Measurements from ENCODE around the gene RAB31. TPM values are rescaled to one million over a fixed set of nuclear protein-coding genes. Genes with fewer than 3 reads are reported as not detected.
"Not testable (repeated sequence)": the region's sequence is repeated elsewhere in the genome, so short reads cannot be mapped to it uniquely, and the experiment has no call there.

Gene RAB31
- total RNA-seq = 1 to 10 TPM; 1.7 to 6.9 TPM

GRCh38 chr18:9708057-9708433, at the start of gene RAB31:
RAB31 (plus strand) TSS chr18:9708301; CDS start chr18:9708406, 105 bp downstream.
- peaks cover 46 to 78% of the 10 kb centered on the region in 2 donors for H3K27me3 Mint-ChIP-seq
- H3K9me3 Mint-ChIP-seq = no peaks in the 10 kb centered on the region
- peak within 1 kb of the TSS in 1 of 2 donors; percentile 41 for H3K27ac Mint-ChIP-seq
- H3K4me3 Mint-ChIP-seq = peak within 1 kb of the TSS; percentile 86
- ATAC-seq = peak; percentile 61 to 74
- H3K36me3 Mint-ChIP-seq = no peaks in the 10 kb centered on the region
- peak; percentile 67 for DNase-seq (ENCODE audit: low spot score)
- H3K4me1 Mint-ChIP-seq (ENCODE audit: low read depth in 2 of 2) = peaks cover 28 to 42% of the 10 kb centered on the region in 2 donors

DNA sequence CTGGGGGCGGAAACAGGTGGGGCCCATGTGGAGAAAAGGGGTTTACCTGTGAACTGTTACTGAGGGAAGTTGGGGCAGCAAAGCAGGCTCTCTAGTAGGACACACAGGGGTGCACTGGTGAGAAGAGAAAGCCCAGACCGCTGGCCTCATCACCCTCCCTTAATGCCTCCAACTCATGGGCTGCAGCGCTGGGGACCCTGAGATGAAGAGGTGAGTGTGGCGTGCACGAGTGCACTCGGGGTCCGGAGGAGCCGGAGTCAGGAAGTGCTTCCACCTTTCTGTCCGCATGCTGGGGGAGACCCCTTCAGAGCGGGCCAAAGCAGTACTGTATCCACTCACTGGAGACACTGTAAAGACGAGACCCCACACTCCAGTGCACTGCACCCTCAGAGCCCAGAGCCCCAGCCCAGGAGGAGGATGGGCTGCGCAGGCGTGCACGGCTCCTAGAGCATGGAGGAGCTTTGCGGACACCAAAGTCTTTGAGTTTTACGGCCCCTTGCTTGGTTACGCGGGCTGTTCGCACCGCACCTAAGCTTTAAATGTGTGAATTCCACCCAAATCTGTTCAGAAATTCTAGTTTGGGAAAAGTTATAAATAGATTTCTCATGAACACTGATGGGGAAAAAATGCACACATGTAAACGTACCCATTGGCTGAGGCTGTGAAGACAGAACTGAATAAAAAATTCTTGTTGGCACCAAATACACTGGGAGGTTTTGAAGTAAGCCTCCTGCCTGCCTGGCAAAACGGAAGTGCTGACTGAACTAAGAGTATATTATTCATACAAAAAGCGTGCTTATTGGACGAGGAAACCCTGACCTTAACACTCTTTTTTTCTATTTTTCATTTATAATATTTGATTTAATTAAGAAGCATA, 48.4 kb upstream of the RAB31 start:
- DNase-seq (ENCODE audit: low spot score) (no peak), ATAC-seq (no peak)
- Mint-ChIP-seq H3K27me3 (peaks cover 2 to 6% of the 10 kb centered on the region in 2 donors), H3K4me3 (no peak overlapping the region), H3K36me3 (no peaks in the 10 kb centered on the region), H3K27ac (no peak overlapping the region), H3K4me1 (ENCODE audit: low read depth in 2 of 2) (no peaks in the 10 kb centered on the region), H3K9me3 (no peaks in the 10 kb centered on the region)

GRCh38 chr18:9661564-9661963, 46.5 kb upstream of the RAB31 start:
- Mint-ChIP-seq H3K27ac (no peak overlapping the region), H3K9me3 (no peaks in the 10 kb centered on the region), H3K4me3 (no peak overlapping the region), H3K4me1 (ENCODE audit: low read depth in 2 of 2) (no peaks in the 10 kb centered on the region), H3K36me3 (no peaks in the 10 kb centered on the region), H3K27me3 (peaks cover 0 to 6% of the 10 kb centered on the region in 2 donors)
- DNase-seq (ENCODE audit: low spot score) (no peak), ATAC-seq (no peak)

- Mint-ChIP-seq H3K9me3 (no peaks in the 10 kb centered on the region), H3K27ac (no peak overlapping the region), H3K4me1 (ENCODE audit: low read depth in 2 of 2) (no peaks in the 10 kb centered on the region), H3K36me3 (no peaks in the 10 kb centered on the region), H3K4me3 (no peak overlapping the region), H3K27me3 (peaks cover 0 to 6% of the 10 kb centered on the region in 2 donors)
- DNase-seq (ENCODE audit: low spot score) = no peak
- ATAC-seq = no peak
Measured at GRCh38 chr18:9663377-9663776, 44.7 kb upstream of the RAB31 start.

DNA sequence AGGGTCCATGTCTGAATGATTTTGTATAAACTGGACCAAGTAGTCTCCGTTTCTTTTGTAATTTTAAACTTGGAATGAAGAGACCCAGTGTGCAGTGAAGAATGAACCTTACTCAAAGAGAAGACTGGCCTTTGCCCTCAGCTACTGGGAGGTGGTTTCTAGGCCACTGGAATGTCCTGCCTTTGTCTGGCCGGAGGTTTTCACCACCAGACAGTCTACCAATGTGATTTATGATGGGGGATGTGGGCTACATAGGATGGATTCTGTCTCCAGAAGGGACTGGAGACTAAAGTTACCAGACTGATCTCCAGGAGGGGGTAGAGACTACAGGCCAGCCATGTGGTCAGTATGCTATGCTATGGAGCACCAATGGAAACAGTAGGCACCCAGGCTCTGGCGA, 42.8 kb upstream of the RAB31 start:
- Mint-ChIP-seq H3K4me1 (ENCODE audit: low read depth in 2 of 2) (no peaks in the 10 kb centered on the region), H3K27me3 (peaks cover 0 to 6% of the 10 kb centered on the region in 2 donors), H3K4me3 (no peak overlapping the region), H3K27ac (no peak overlapping the region), H3K9me3 (no peaks in the 10 kb centered on the region), H3K36me3 (no peaks in the 10 kb centered on the region)
- no peak for DNase-seq (ENCODE audit: low spot score)
- ATAC-seq = no peak

DNA sequence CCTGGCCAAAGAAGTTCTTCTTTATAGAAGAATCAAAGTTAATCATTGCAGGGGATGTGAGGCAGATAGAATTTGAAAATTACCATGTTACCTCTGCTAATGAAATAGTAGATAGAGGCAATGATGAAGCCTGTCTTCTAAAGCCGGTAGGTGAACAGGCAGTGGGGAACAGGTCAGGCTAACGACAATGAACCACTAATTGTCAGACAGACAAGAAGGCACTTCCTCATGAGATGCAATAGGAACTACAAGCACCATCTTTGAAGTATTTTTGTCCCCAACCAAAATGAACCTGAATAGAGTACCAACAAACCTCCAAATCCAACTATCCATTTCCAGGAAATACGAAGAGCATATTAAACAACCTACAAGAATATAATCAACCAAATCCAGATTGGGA, 41.6 kb upstream of the RAB31 start:
- Mint-ChIP-seq H3K27me3 (no peaks in the 10 kb centered on the region), H3K27ac (no peak overlapping the region), H3K36me3 (no peaks in the 10 kb centered on the region), H3K9me3 (no peaks in the 10 kb centered on the region), H3K4me1 (ENCODE audit: low read depth in 2 of 2) (no peaks in the 10 kb centered on the region), H3K4me3 (no peak overlapping the region)
- DNase-seq (ENCODE audit: low spot score) = no peak
- ATAC-seq = no peak

GRCh38 chr18:9669016-9669415, 39.1 kb upstream of the RAB31 start:
- Mint-ChIP-seq H3K27me3 (peaks cover 0 to 2% of the 10 kb centered on the region in 2 donors), H3K36me3 (no peaks in the 10 kb centered on the region), H3K4me3 (no peak overlapping the region), H3K9me3 (no peaks in the 10 kb centered on the region), H3K27ac (no peak overlapping the region), H3K4me1 (ENCODE audit: low read depth in 2 of 2) (peaks cover 0 to 5% of the 10 kb centered on the region in 2 donors)
- DNase-seq (ENCODE audit: low spot score) = no peak
- ATAC-seq = no peak

- no peak overlapping the region for H3K4me3 Mint-ChIP-seq
- DNase-seq (ENCODE audit: low spot score) (no peak), ATAC-seq (no peak)
- no peaks in the 10 kb centered on the region for H3K36me3 Mint-ChIP-seq
- no peaks in the 10 kb centered on the region for H3K9me3 Mint-ChIP-seq
- H3K4me1 Mint-ChIP-seq (ENCODE audit: low read depth in 2 of 2) = peaks cover 0 to 5% of the 10 kb centered on the region in 2 donors
- H3K27ac Mint-ChIP-seq = no peak overlapping the region
- H3K27me3 Mint-ChIP-seq = peaks cover 14% of the 10 kb centered on the region in 2 donors
Measured at GRCh38 chr18:9671214-9671613, 36.9 kb upstream of the RAB31 start.

- peaks cover 0 to 5% of the 10 kb centered on the region in 2 donors for H3K4me1 Mint-ChIP-seq (ENCODE audit: low read depth in 2 of 2)
- DNase-seq (ENCODE audit: low spot score) (no peak), ATAC-seq (peak in 1 of 2 donors; percentile 56)
- no peak overlapping the region for H3K4me3 Mint-ChIP-seq
- H3K36me3 Mint-ChIP-seq = no peaks in the 10 kb centered on the region
- no peaks in the 10 kb centered on the region for H3K9me3 Mint-ChIP-seq
- H3K27me3 Mint-ChIP-seq = peaks cover 14% of the 10 kb centered on the region in 2 donors
- H3K27ac Mint-ChIP-seq = no peak overlapping the region
Measured at GRCh38 chr18:9673296-9674251, 34.5 kb upstream of the RAB31 start.

- not testable (repeated sequence) for H3K9me3 Mint-ChIP-seq; H3K4me1 Mint-ChIP-seq (ENCODE audit: low read depth in 2 of 2); H3K36me3 Mint-ChIP-seq; H3K4me3 Mint-ChIP-seq; H3K27ac Mint-ChIP-seq; DNase-seq (ENCODE audit: low spot score); ATAC-seq
- peaks cover 16 to 21% of the 10 kb centered on the region in 2 donors for H3K27me3 Mint-ChIP-seq
Measured at GRCh38 chr18:9678216-9678615, 29.9 kb upstream of the RAB31 start.

DNA sequence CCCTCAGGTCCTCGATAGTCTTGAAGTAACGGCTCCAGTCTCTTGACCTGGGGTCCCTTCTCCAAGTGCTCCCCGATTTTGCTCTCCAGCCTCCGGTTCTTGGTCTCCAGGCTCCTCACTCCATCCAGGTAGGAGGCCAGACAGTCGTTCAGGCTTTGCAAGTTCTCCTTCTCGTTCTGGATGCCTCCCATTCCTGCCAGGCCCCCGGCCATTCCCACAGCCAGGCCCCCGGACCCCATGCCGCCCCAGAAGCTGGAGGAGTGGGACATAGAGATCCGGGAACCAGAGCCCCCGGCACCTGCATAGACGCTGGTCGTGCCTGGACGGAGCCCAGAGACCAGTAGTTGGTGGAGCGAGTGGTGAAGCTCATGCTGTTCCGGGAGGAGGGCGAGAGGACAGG, 29.0 kb upstream of the RAB31 start:
- no peak for DNase-seq (ENCODE audit: low spot score)
- no peaks in the 10 kb centered on the region for H3K36me3 Mint-ChIP-seq
- no peak for ATAC-seq
- H3K27me3 Mint-ChIP-seq = peaks cover 22 to 25% of the 10 kb centered on the region in 2 donors
- no peaks in the 10 kb centered on the region for H3K9me3 Mint-ChIP-seq
- no peaks in the 10 kb centered on the region for H3K4me1 Mint-ChIP-seq (ENCODE audit: low read depth in 2 of 2)
- no peak overlapping the region for H3K27ac Mint-ChIP-seq
- no peak overlapping the region for H3K4me3 Mint-ChIP-seq

GRCh38 chr18:9681217-9681616, 26.9 kb upstream of the RAB31 start:
- ATAC-seq (no peak), DNase-seq (ENCODE audit: low spot score) (no peak)
- peaks cover 0 to 4% of the 10 kb centered on the region in 2 donors for H3K4me1 Mint-ChIP-seq (ENCODE audit: low read depth in 2 of 2)
- no peaks in the 10 kb centered on the region for H3K36me3 Mint-ChIP-seq
- H3K9me3 Mint-ChIP-seq = no peaks in the 10 kb centered on the region
- no peak overlapping the region for H3K27ac Mint-ChIP-seq
- no peak overlapping the region for H3K4me3 Mint-ChIP-seq
- H3K27me3 Mint-ChIP-seq = peaks cover 12 to 15% of the 10 kb centered on the region in 2 donors

- peaks cover 0 to 4% of the 10 kb centered on the region in 2 donors for H3K4me1 Mint-ChIP-seq (ENCODE audit: low read depth in 2 of 2)
- H3K27me3 Mint-ChIP-seq = peaks cover 12 to 17% of the 10 kb centered on the region in 2 donors
- H3K9me3 Mint-ChIP-seq = no peaks in the 10 kb centered on the region
- DNase-seq (ENCODE audit: low spot score) = no peak
- no peak overlapping the region for H3K27ac Mint-ChIP-seq
- no peak for ATAC-seq
- H3K36me3 Mint-ChIP-seq = no peaks in the 10 kb centered on the region
- H3K4me3 Mint-ChIP-seq = no peak overlapping the region
Measured at GRCh38 chr18:9682572-9682971, 25.5 kb upstream of the RAB31 start.

All from natural killer cell treated with Interleukin-12 subunit alpha and Interleukin-12 subunit beta and Interleukin-15 and Interleukin-18, amount 100 ng/mL, for 72 hours (primary cell).